ENCODE results near the gene AQP6.

AQP6 gene

DNA sequence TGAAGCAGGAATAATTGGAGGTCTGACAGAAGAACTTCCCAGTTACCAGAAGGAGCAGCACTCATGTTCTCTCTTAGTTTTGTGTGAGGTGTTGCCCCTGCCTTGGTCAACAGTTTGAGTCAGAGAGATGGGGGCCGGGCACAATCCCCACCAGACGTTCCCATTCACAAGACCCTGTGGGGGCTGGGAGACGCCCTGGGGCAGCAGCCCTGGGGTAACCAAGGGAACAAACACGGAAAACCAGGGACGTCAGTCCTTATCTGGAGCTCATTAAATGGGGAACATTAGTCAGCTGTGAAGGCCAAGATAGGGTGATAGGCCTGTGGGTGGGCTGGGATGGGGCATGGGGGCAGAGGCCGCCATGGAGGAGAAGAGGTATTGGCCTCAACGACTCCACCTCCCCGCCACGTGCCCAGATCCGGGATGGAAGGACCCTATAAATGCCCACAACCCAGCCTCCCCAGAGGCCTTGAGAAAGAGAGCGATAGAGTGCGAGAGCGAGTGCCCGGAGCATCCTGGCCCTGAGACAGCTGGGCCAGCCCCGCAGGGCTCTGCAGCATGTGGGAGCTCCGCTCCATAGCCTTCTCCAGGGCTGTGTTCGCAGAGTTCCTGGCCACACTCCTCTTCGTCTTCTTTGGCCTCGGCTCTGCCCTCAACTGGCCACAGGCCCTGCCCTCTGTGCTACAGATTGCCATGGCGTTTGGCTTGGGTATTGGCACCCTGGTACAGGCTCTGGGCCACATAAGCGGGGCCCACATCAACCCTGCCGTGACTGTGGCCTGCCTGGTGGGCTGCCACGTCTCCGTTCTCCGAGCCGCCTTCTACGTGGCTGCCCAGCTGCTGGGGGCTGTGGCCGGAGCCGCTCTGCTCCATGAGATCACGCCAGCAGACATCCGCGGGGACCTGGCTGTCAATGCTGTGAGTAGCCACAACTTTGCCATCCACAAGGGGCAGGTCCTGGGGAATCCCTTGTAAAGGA, 22.2 kb upstream of the AQP6 start, which contains the start of gene AQP2:
AQP2 (plus strand) TSS at position 465 of the 979 bp plus-strand sequence; CDS start at position 559, 94 bp downstream.
- H3K9me2 ChIP-seq (replicated peaks; ENCODE audit: insufficient read depth, low read length), result no peaks in the 10 kb centered on the region
- no peak for DNase-seq
- H4K20me1 ChIP-seq (ENCODE audit: insufficient read depth, low read length), result no peaks in the 10 kb centered on the region
- no peak within 1 kb of the TSS for H3K27ac ChIP-seq (ENCODE audit: low read length)
- TF ChIP-seq EZH2phosphoT487 (IDR thresholded peaks at IDR 0.05; ENCODE audit: low read length), result no peak
- TF ChIP-seq, protein P1, sequence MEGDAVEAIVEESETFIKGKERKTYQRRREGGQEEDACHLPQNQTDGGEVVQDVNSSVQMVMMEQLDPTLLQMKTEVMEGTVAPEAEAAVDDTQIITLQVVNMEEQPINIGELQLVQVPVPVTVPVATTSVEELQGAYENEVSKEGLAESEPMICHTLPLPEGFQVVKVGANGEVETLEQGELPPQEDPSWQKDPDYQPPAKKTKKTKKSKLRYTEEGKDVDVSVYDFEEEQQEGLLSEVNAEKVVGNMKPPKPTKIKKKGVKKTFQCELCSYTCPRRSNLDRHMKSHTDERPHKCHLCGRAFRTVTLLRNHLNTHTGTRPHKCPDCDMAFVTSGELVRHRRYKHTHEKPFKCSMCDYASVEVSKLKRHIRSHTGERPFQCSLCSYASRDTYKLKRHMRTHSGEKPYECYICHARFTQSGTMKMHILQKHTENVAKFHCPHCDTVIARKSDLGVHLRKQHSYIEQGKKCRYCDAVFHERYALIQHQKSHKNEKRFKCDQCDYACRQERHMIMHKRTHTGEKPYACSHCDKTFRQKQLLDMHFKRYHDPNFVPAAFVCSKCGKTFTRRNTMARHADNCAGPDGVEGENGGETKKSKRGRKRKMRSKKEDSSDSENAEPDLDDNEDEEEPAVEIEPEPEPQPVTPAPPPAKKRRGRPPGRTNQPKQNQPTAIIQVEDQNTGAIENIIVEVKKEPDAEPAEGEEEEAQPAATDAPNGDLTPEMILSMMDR (IDR thresholded peaks at IDR 0.05; ENCODE audit: low read length), result no peak
- H3K4me2 ChIP-seq (ENCODE audit: low read depth, low read length), result no peak within 1 kb of the TSS
- H3K79me2 ChIP-seq (ENCODE audit: low read length), result no peaks in the 10 kb centered on the region
- no peak within 1 kb of the TSS for H3K4me3 ChIP-seq (ENCODE audit: low read length)
- no peaks in the 10 kb centered on the region for H3K9me3 ChIP-seq (replicated peaks; ENCODE audit: insufficient read depth, low read length)
- H3K9ac ChIP-seq (ENCODE audit: low read length), result no peak within 1 kb of the TSS
- no peak within 1 kb of the TSS for H2AFZ ChIP-seq (ENCODE audit: low read length)
- no peaks in the 10 kb centered on the region for H3K4me1 ChIP-seq (ENCODE audit: low read length)
- no peaks in the 10 kb centered on the region for H3F3A ChIP-seq (ENCODE audit: insufficient read depth, low read length)
- peaks cover 13% of the 10 kb centered on the region for H3K27me3 ChIP-seq (replicated peaks; ENCODE audit: insufficient read depth, low read length)
- no peaks in the 10 kb centered on the region for H3K36me3 ChIP-seq (replicated peaks; ENCODE audit: insufficient read depth, low read length)

- DNase-seq, result no peak
- H3K4me1 ChIP-seq (ENCODE audit: low read length), result no peaks in the 10 kb centered on the region
- no peaks in the 10 kb centered on the region for H3K36me3 ChIP-seq (replicated peaks; ENCODE audit: insufficient read depth, low read length)
- no peaks in the 10 kb centered on the region for H3K9me3 ChIP-seq (replicated peaks; ENCODE audit: insufficient read depth, low read length)
- no peak overlapping the region for H3K4me2 ChIP-seq (ENCODE audit: low read depth, low read length)
- H3K27me3 ChIP-seq (replicated peaks; ENCODE audit: insufficient read depth, low read length), result peaks cover 23% of the 10 kb centered on the region
- no peaks in the 10 kb centered on the region for H3K9me2 ChIP-seq (replicated peaks; ENCODE audit: insufficient read depth, low read length)
- no peaks in the 10 kb centered on the region for H3K79me2 ChIP-seq (ENCODE audit: low read length)
- no peak overlapping the region for H3K27ac ChIP-seq (ENCODE audit: low read length)
- TF ChIP-seq, protein P1 (IDR thresholded peaks at IDR 0.05; ENCODE audit: low read length), result no peak
- no peak for TF ChIP-seq EZH2 (optimal IDR thresholded peaks at IDR 0.05; ENCODE audit: low read depth, low read length)
- no peak for TF ChIP-seq EZH2phosphoT487 (IDR thresholded peaks at IDR 0.05; ENCODE audit: low read length)
- H2AFZ ChIP-seq (ENCODE audit: low read length), result no peak overlapping the region
- no peaks in the 10 kb centered on the region for H3F3A ChIP-seq (ENCODE audit: insufficient read depth, low read length)
- no peaks in the 10 kb centered on the region for H4K20me1 ChIP-seq (ENCODE audit: insufficient read depth, low read length)
- no peak overlapping the region for H3K9ac ChIP-seq (ENCODE audit: low read length)
- no peak overlapping the region for H3K4me3 ChIP-seq (ENCODE audit: low read length)
These were observed 21.1 kb upstream of the AQP6 start for GRCh38 chr12:49951411-49952240.

DNA sequence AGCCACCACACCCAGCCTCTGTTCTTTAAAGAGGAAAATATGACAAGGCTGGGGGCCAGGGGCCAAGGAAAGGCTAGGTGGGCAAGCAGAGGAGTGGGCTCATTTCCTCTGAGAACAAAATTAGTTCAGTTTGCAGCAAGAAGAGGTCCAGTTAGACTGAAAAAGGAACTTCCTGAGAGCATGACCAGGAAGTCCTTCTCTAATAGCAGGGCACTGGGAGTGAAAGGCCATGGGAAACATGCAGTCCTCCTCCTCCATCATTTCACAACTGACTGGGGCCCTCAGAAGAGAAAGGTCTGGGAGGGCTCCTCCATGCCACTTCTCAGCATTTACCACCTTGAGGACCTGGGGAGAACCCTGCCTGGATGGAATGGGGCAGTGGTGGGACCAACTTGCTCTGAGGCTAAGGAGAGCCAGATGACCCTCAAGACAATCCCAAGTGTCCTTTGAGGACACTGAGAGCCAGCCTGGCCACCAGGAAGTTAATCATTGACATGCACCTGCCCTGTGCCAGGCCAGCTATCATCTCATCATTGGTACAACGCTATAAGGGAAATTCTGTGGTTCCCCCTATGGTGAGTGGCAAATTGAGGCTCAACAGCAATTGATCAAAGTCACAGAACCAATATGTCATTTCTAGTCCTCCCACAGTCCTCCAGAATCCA, 20.2 kb upstream of the AQP6 start:
- Histone ChIP-seq H3K79me2 (ENCODE audit: low read length) (no peaks in the 10 kb centered on the region), H3K36me3 (replicated peaks; ENCODE audit: insufficient read depth, low read length) (no peaks in the 10 kb centered on the region), H3K4me3 (ENCODE audit: low read length) (no peak overlapping the region), H4K20me1 (ENCODE audit: insufficient read depth, low read length) (no peaks in the 10 kb centered on the region), H3K9me2 (replicated peaks; ENCODE audit: insufficient read depth, low read length) (no peaks in the 10 kb centered on the region), H3K4me1 (ENCODE audit: low read length) (no peaks in the 10 kb centered on the region), H3K9ac (ENCODE audit: low read length) (no peak overlapping the region), H3K27ac (ENCODE audit: low read length) (no peak overlapping the region), H3K4me2 (ENCODE audit: low read depth, low read length) (no peak overlapping the region), H3K9me3 (replicated peaks; ENCODE audit: insufficient read depth, low read length) (no peaks in the 10 kb centered on the region), H3F3A (ENCODE audit: insufficient read depth, low read length) (no peaks in the 10 kb centered on the region), H3K27me3 (replicated peaks; ENCODE audit: insufficient read depth, low read length) (peaks cover 32% of the 10 kb centered on the region), H2AFZ (ENCODE audit: low read length) (no peak overlapping the region)
- TF ChIP-seq EZH2phosphoT487 (IDR thresholded peaks at IDR 0.05; ENCODE audit: low read length), result no peak
- TF ChIP-seq, protein P1 (IDR thresholded peaks at IDR 0.05; ENCODE audit: low read length), result no peak
- no peak for DNase-seq
